ENCODE results near the gene SPAG17. TPM values are rescaled to one million over a fixed set of nuclear protein-coding genes. Genes with fewer than 3 reads are reported as not detected.

The SPAG17 gene
- total RNA-seq, 2 experiments from 2014 or later, result not detected

DNA sequence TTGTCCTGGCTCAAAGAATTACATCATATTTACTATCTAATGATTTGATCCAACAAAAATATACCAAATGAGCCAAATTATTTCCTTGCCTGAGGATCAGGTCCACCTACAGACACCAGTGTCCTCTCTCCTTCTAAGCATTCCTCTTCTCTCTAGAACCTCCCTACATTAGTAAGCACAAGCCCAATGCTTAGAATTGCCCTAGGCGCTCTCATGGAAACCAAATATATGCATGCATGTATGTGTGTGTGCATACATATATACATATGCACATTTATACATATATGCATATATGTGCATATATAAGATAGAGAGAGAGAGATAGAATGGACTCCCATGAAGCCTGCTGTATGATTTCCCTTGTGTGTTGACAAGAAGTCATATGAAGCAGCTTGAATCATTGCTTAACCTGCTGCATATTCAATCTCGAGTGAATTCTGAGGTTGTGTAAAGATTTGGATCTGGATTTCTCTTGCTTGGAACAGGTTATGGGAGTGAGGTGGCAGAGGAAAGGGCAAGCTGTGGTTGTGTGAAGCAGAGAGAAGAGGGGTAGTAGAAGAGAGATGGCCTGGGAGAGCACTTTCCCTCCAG lies 66.1 kb downstream of the SPAG17 start:
- H3K4me1 ChIP-seq (ENCODE audit: insufficient read depth, low read length, poor library complexity, severe bottlenecking), result no peaks in the 10 kb centered on the region
- intact Hi-C loops (cut with micrococcal nuclease; ENCODE audit: unreplicated experiment), result no loop called here
- no peak for TF ChIP-seq EZH2phosphoT487 (IDR thresholded peaks at IDR 0.05; ENCODE audit: borderline replicate concordance, low read depth, low read length)
- TF ChIP-seq, protein P1, sequence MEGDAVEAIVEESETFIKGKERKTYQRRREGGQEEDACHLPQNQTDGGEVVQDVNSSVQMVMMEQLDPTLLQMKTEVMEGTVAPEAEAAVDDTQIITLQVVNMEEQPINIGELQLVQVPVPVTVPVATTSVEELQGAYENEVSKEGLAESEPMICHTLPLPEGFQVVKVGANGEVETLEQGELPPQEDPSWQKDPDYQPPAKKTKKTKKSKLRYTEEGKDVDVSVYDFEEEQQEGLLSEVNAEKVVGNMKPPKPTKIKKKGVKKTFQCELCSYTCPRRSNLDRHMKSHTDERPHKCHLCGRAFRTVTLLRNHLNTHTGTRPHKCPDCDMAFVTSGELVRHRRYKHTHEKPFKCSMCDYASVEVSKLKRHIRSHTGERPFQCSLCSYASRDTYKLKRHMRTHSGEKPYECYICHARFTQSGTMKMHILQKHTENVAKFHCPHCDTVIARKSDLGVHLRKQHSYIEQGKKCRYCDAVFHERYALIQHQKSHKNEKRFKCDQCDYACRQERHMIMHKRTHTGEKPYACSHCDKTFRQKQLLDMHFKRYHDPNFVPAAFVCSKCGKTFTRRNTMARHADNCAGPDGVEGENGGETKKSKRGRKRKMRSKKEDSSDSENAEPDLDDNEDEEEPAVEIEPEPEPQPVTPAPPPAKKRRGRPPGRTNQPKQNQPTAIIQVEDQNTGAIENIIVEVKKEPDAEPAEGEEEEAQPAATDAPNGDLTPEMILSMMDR (conservative IDR thresholded peaks at IDR 0.05; ENCODE audit: low read length), result no peak
- no peaks in the 10 kb centered on the region for H4K20me1 ChIP-seq (ENCODE audit: insufficient read depth, low read length)
- DNase-seq (ENCODE audit: low spot score), result no peak
- H3K4me2 ChIP-seq (ENCODE audit: low read length), result no peak overlapping the region
- no peak overlapping the region for H3K4me3 ChIP-seq (ENCODE audit: low read depth, low read length, poor library complexity, severe bottlenecking)
- H3K36me3 ChIP-seq (ENCODE audit: insufficient read depth, low read length), result no peaks in the 10 kb centered on the region
- no peak overlapping the region for H2AFZ ChIP-seq (ENCODE audit: low read length)
- CTCF ChIA-PET (ENCODE audit: unreplicated experiment), result no interaction called here
- H3K79me2 ChIP-seq (ENCODE audit: insufficient read depth, low read depth, low read length), result no peaks in the 10 kb centered on the region
- no peaks in the 10 kb centered on the region for H3K9me2 ChIP-seq (ENCODE audit: insufficient read depth, low read length)
- H3K9me3 ChIP-seq (ENCODE audit: low read length), result no peaks in the 10 kb centered on the region
- no TSS peak for BruUV-seq (replicated peaks)
- POLR2A ChIA-PET, result no interaction called here
- no peak overlapping the region for H3K27ac ChIP-seq (ENCODE audit: low read depth, low read length, poor library complexity, severe bottlenecking)

GRCh38 chr1:118118469-118118868 lies 66.6 kb downstream of the SPAG17 start:
- no peak overlapping the region for H2AFZ ChIP-seq (ENCODE audit: low read length)
- no peaks in the 10 kb centered on the region for H3K79me2 ChIP-seq (ENCODE audit: insufficient read depth, low read depth, low read length)
- no TSS peak for BruUV-seq (replicated peaks)
- no peak overlapping the region for H3K4me3 ChIP-seq (ENCODE audit: low read depth, low read length, poor library complexity, severe bottlenecking)
- no peak for TF ChIP-seq EZH2phosphoT487 (IDR thresholded peaks at IDR 0.05; ENCODE audit: borderline replicate concordance, low read depth, low read length)
- TF ChIP-seq, protein P1 (conservative IDR thresholded peaks at IDR 0.05; ENCODE audit: low read length), result no peak
- DNase-seq (ENCODE audit: low spot score), result no peak
- no peaks in the 10 kb centered on the region for H3K4me1 ChIP-seq (ENCODE audit: insufficient read depth, low read length, poor library complexity, severe bottlenecking)
- POLR2A ChIA-PET, result no interaction called here
- H3K36me3 ChIP-seq (ENCODE audit: insufficient read depth, low read length), result no peaks in the 10 kb centered on the region
- no peaks in the 10 kb centered on the region for H4K20me1 ChIP-seq (ENCODE audit: insufficient read depth, low read length)
- no peak overlapping the region for H3K4me2 ChIP-seq (ENCODE audit: low read length)
- no peak overlapping the region for H3K27ac ChIP-seq (ENCODE audit: low read depth, low read length, poor library complexity, severe bottlenecking)
- intact Hi-C loops (cut with micrococcal nuclease; ENCODE audit: unreplicated experiment), result no loop called here
- no peaks in the 10 kb centered on the region for H3K9me3 ChIP-seq (ENCODE audit: low read length)
- H3K9me2 ChIP-seq (ENCODE audit: insufficient read depth, low read length), result no peaks in the 10 kb centered on the region
- CTCF ChIA-PET (ENCODE audit: unreplicated experiment), result no interaction called here

- Histone ChIP-seq H3K79me2 (ENCODE audit: insufficient read depth, low read depth, low read length) (no peaks in the 10 kb centered on the region), H3K27ac (ENCODE audit: low read depth, low read length, poor library complexity, severe bottlenecking) (no peak overlapping the region), H4K20me1 (ENCODE audit: insufficient read depth, low read length) (no peaks in the 10 kb centered on the region), H3K4me3 (ENCODE audit: low read depth, low read length, poor library complexity, severe bottlenecking) (no peak overlapping the region), H3K4me1 (ENCODE audit: insufficient read depth, low read length, poor library complexity, severe bottlenecking) (no peaks in the 10 kb centered on the region), H3K9me2 (ENCODE audit: insufficient read depth, low read length) (no peaks in the 10 kb centered on the region), H3K36me3 (ENCODE audit: insufficient read depth, low read length) (no peaks in the 10 kb centered on the region), H2AFZ (ENCODE audit: low read length) (no peak overlapping the region), H3K4me2 (ENCODE audit: low read length) (no peak overlapping the region), H3K9me3 (ENCODE audit: low read length) (no peaks in the 10 kb centered on the region)
- CTCF ChIA-PET (ENCODE audit: unreplicated experiment), result no interaction called here
- TF ChIP-seq, protein P1 (conservative IDR thresholded peaks at IDR 0.05; ENCODE audit: low read length), result no peak
- no peak for TF ChIP-seq EZH2phosphoT487 (IDR thresholded peaks at IDR 0.05; ENCODE audit: borderline replicate concordance, low read depth, low read length)
- intact Hi-C loops (cut with micrococcal nuclease; ENCODE audit: unreplicated experiment), result no loop called here
- DNase-seq (ENCODE audit: low spot score), result no peak
- POLR2A ChIA-PET, result no interaction called here
- BruUV-seq (replicated peaks), result no TSS peak
Observed at GRCh38 chr1:118117521-118117920, 67.5 kb downstream of the SPAG17 start.

All from OCI-LY7 (cell line).